SU-DHL-6 (cell line): ENCODE results near the gene ARRDC1.
A peak's percentile ranks its signal among the peaks of the same experiment; 100 is the strongest.

ENCODE experiments used
- H2AFZ ChIP-seq: fragments of 200-600 bp; sonication (generic); 2 replicates; pipeline ENCODE4 v1.6.1; 2014; ENCODE audit warnings: low read depth, mild to moderate bottlenecking, moderate library complexity, mixed read lengths, antibody characterized with exemption, low read length; ENCODE audit not compliant: severe bottlenecking
- H3F3A ChIP-seq: fragments of 200-600 bp; shearing (Covaris generic); 2 replicates; pipeline ENCODE4 v1.6.0; 2016; ENCODE audit warnings: antibody characterized with exemption, mild to moderate bottlenecking; ENCODE audit not compliant: insufficient read depth
- H3K27ac ChIP-seq: fragments of 200-600 bp; sonication (generic); 2 replicates; pipeline ENCODE4 v1.5.1; 2016; ENCODE audit warnings: low read depth, mild to moderate bottlenecking, low read length, moderate library complexity, mixed read lengths
- H3K27me3 ChIP-seq: fragments of 200-600 bp; sonication (generic), shearing (Covaris generic); 2 replicates; pipeline ENCODE4 v1.6.0; 2014; ENCODE audit warnings: mild to moderate bottlenecking, low read length
- H3K36me3 ChIP-seq: fragments of 200-600 bp; sonication (generic); 2 replicates; pipeline ENCODE4 v1.6.1; 2014; ENCODE audit warnings: mild to moderate bottlenecking, low read length, mixed read lengths
- H3K4me2 ChIP-seq: fragments of 300-600, 200-600 bp; shearing (Covaris generic), sonication (generic); 2 replicates; pipeline ENCODE4 v1.6.0; 2014; ENCODE audit warnings: low read length, low read depth, mild to moderate bottlenecking; ENCODE audit not compliant: poor library complexity, severe bottlenecking
- H3K4me3 ChIP-seq: fragments of 200-600 bp; sonication (generic); 2 replicates; pipeline ENCODE4 v1.5.1; 2014; ENCODE audit warnings: antibody characterized with exemption, low read length, mild to moderate bottlenecking, mixed read lengths; ENCODE audit not compliant: insufficient read depth, poor library complexity, severe bottlenecking
- H3K79me2 ChIP-seq: fragments of 200-600 bp; sonication (generic); 2 replicates; pipeline ENCODE4 v1.6.1; 2014; ENCODE audit warnings: mild to moderate bottlenecking, low read length, moderate library complexity; ENCODE audit not compliant: insufficient read depth
- H3K9ac ChIP-seq: fragments of 200-600 bp; sonication (generic); 2 replicates; pipeline ENCODE4 v1.7.0; 2014; ENCODE audit warnings: mild to moderate bottlenecking, low read length
- H3K9me2 ChIP-seq: fragments of 200-600 bp; sonication (generic); replicated peaks from 2 replicates; pipeline ENCODE4 v1.6.1; 2014; ENCODE audit warnings: low read length; ENCODE audit not compliant: insufficient read depth
- H3K9me3 ChIP-seq: fragments of 200-600 bp; sonication (generic); 2 replicates; pipeline ENCODE4 v1.6.1; 2014; ENCODE audit warnings: low read length, mixed read lengths; ENCODE audit not compliant: insufficient read depth
- H4K20me1 ChIP-seq: fragments of 200-600 bp; sonication (generic); 2 replicates; pipeline ENCODE4 v1.6.1; 2014; ENCODE audit warnings: low read depth, mild to moderate bottlenecking, antibody characterized with exemption, low read length, moderate library complexity, mixed read lengths
- EZH2phosphoT487 ChIP-seq: fragments of 200-600 bp; sonication (generic), shearing (Covaris generic); conservative IDR thresholded peaks from 2 replicates; pipeline ENCODE4 v1.6.1; 2018; ENCODE audit warnings: mild to moderate bottlenecking, antibody characterized with exemption, low read length, moderate library complexity, mixed read lengths
- TF ChIP-seq, protein P1 (sequence below): fragments of 200-600 bp; sonication (generic); IDR thresholded peaks from one replicate; pipeline ENCODE4 v1.5.1; 2017; ENCODE audit warnings: antibody characterized with exemption, mild to moderate bottlenecking, low read length, moderate library complexity; ENCODE audit not compliant: insufficient read depth, poor library complexity, severe bottlenecking

ARRDC1 gene

DNA sequence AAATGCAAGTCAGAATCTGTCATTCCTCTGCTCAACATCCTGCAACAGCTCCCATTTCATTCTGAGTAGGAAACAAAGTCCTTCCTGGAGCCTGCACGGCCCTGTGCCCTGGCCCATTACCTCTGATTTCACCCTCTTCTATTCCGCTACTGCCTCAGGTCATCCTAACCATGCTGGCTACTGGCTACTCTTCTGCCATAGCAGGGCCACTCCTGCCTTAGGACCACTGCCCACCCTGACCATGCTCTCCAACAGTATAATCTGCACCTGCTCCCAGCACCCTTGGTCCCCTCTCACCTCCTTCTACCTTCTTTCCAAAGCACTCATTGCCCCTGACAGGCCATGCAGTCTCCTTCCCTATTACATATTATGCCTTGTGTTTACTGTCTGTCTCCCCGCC, 34.9 kb upstream of the ARRDC1 start:
- H3K4me2 ChIP-seq, result no peak overlapping the region
- H3K27ac ChIP-seq, result no peak overlapping the region
- no peaks in the 10 kb centered on the region for H3K27me3 ChIP-seq
- no peak overlapping the region for H2AFZ ChIP-seq
- no peak overlapping the region for H3K4me3 ChIP-seq
- H3F3A ChIP-seq, result no peaks in the 10 kb centered on the region
- H4K20me1 ChIP-seq, result no peaks in the 10 kb centered on the region
- H3K9me2 ChIP-seq, result no peaks in the 10 kb centered on the region
- no peak overlapping the region for H3K9ac ChIP-seq
- 0 out of 2 replicates have a peak, but pooled peaks cover 4% of the 10 kb centered on the region for H3K79me2 ChIP-seq
- H3K36me3 ChIP-seq, result peaks cover 7% of the 10 kb centered on the region; the same call in 1 of the 2 replicates
- TF ChIP-seq EZH2phosphoT487, result no peak
- TF ChIP-seq, protein P1, sequence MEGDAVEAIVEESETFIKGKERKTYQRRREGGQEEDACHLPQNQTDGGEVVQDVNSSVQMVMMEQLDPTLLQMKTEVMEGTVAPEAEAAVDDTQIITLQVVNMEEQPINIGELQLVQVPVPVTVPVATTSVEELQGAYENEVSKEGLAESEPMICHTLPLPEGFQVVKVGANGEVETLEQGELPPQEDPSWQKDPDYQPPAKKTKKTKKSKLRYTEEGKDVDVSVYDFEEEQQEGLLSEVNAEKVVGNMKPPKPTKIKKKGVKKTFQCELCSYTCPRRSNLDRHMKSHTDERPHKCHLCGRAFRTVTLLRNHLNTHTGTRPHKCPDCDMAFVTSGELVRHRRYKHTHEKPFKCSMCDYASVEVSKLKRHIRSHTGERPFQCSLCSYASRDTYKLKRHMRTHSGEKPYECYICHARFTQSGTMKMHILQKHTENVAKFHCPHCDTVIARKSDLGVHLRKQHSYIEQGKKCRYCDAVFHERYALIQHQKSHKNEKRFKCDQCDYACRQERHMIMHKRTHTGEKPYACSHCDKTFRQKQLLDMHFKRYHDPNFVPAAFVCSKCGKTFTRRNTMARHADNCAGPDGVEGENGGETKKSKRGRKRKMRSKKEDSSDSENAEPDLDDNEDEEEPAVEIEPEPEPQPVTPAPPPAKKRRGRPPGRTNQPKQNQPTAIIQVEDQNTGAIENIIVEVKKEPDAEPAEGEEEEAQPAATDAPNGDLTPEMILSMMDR, result no peak
- no peaks in the 10 kb centered on the region for H3K9me3 ChIP-seq

DNA sequence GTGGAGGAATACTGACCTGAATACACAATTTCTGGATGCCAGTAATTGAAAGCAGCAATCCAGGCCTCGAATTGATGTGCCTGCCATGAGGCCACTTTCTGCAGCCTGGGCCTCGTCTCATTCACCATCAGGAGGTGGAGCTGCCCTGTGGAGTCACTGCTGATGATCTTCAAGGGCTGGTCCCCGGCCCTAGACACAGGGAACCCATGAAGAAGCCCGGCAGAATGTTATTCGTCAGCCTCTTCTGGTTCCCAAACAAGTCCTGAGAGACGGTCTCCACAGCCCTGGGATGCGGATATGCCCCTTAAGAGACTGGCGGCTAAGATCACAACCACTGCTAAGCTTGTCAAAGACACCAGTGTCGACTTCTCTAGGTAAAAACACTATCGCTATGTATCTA, 31.3 kb upstream of the ARRDC1 start:
- peaks cover 27% of the 10 kb centered on the region for H3K79me2 ChIP-seq
- no peak overlapping the region for H3K9ac ChIP-seq
- no peak overlapping the region for H3K4me2 ChIP-seq
- no peaks in the 10 kb centered on the region for H3K9me3 ChIP-seq
- H3K4me3 ChIP-seq, result no peak overlapping the region
- TF ChIP-seq, protein P1, result no peak
- TF ChIP-seq EZH2phosphoT487, result no peak
- H3K27ac ChIP-seq, result no peak overlapping the region
- H3K9me2 ChIP-seq, result no peaks in the 10 kb centered on the region
- 0 out of 2 replicates have a peak, but pooled peaks cover 8% of the 10 kb centered on the region for H3F3A ChIP-seq
- no peaks in the 10 kb centered on the region for H3K27me3 ChIP-seq
- peaks cover 7% of the 10 kb centered on the region; the same call in 1 of the 2 replicates for H3K36me3 ChIP-seq
- H2AFZ ChIP-seq, result no peak overlapping the region
- no peaks in the 10 kb centered on the region; the same call in 1 of the 2 replicates for H4K20me1 ChIP-seq

- H3K9me3 ChIP-seq, result no peaks in the 10 kb centered on the region
- no peak overlapping the region for H3K4me3 ChIP-seq
- H3K27me3 ChIP-seq, result no peaks in the 10 kb centered on the region
- TF ChIP-seq, protein P1, result no peak
- no peak for TF ChIP-seq EZH2phosphoT487
- no peak overlapping the region for H3K9ac ChIP-seq
- H3K9me2 ChIP-seq, result no peaks in the 10 kb centered on the region
- no peaks in the 10 kb centered on the region; the same call in 1 of the 2 replicates for H4K20me1 ChIP-seq
- peaks cover 27% of the 10 kb centered on the region for H3K79me2 ChIP-seq
- H3K27ac ChIP-seq, result peak overlapping the region; percentile 64
- H3K4me2 ChIP-seq, result peak overlapping the region; percentile 94
- H3F3A ChIP-seq, result 0 out of 2 replicates have a peak, but pooled peaks cover 8% of the 10 kb centered on the region
- peaks cover 7% of the 10 kb centered on the region; the same call in 1 of the 2 replicates for H3K36me3 ChIP-seq
- no peak overlapping the region for H2AFZ ChIP-seq
Measured at GRCh38 chr9:137575364-137575715, 30.1 kb upstream of the ARRDC1 start.
